Loucy (cell line): ENCODE results near the gene TBC1D1.

Experiments
- H2AFZ ChIP-seq: fragments of 200-600 bp; sonication (generic); 2 replicates; pipeline ENCODE4 v1.6.0; 2016; ENCODE audit warnings: antibody characterized with exemption, mild to moderate bottlenecking, low read length, moderate library complexity
- H3F3A ChIP-seq: fragments of 200-600 bp; 2 replicates; pipeline ENCODE4 v1.6.0; 2016; ENCODE audit warnings: antibody characterized with exemption, low read depth, mild to moderate bottlenecking
- H3K27me3 ChIP-seq: fragments of 200-600 bp; sonication (generic); 2 replicates; pipeline ENCODE4 v1.6.1; 2014; ENCODE audit warnings: low read length, mild to moderate bottlenecking; ENCODE audit not compliant: insufficient read depth, poor library complexity, severe bottlenecking
- H3K36me3 ChIP-seq: fragments of 200-600 bp; sonication (generic); 2 replicates; pipeline ENCODE4 v1.6.1; 2016; ENCODE audit warnings: low read length; ENCODE audit not compliant: insufficient read depth
- H3K4me1 ChIP-seq: fragments of 200-600 bp; sonication (generic); 2 replicates; pipeline ENCODE4 v1.5.1; 2014; ENCODE audit warnings: low read length, mild to moderate bottlenecking; ENCODE audit not compliant: insufficient read depth, poor library complexity, severe bottlenecking
- H3K4me2 ChIP-seq: fragments of 200-600 bp; sonication (generic); 2 replicates; pipeline ENCODE4 v1.6.0; 2014; ENCODE audit warnings: antibody characterized with exemption, low read length, low read depth, mild to moderate bottlenecking; ENCODE audit not compliant: poor library complexity, severe bottlenecking
- H3K4me3 ChIP-seq: fragments of 200-600 bp; sonication (generic); 2 replicates; pipeline ENCODE4 v1.5.1; 2014; ENCODE audit warnings: low read length, mild to moderate bottlenecking, mixed read lengths; ENCODE audit not compliant: poor library complexity, severe bottlenecking
- H3K79me2 ChIP-seq: fragments of 200-600 bp; sonication (generic); 2 replicates; pipeline ENCODE4 v1.6.1; 2014; ENCODE audit warnings: low read length; ENCODE audit not compliant: insufficient read depth
- H3K9ac ChIP-seq: fragments of 200-600 bp; sonication (generic); 2 replicates; pipeline ENCODE4 v1.6.0; 2014; ENCODE audit warnings: mild to moderate bottlenecking, low read depth, low read length, moderate library complexity; ENCODE audit not compliant: poor library complexity, severe bottlenecking
- H3K9me2 ChIP-seq: fragments of 200-600 bp; sonication (generic); replicated peaks from 2 replicates; pipeline ENCODE4 v1.6.1; 2016; ENCODE audit warnings: low read depth, low read length, mixed read lengths
- H3K9me3 ChIP-seq: fragments of 200-600 bp; sonication (generic); 2 replicates; pipeline ENCODE4 v1.6.1; 2014; ENCODE audit warnings: mild to moderate bottlenecking, antibody characterized with exemption, low read length, low read depth; ENCODE audit not compliant: insufficient read depth
- H4K20me1 ChIP-seq: fragments of 200-600 bp; sonication (generic); 2 replicates; pipeline ENCODE4 v1.6.0; 2014; ENCODE audit warnings: antibody characterized with exemption, low read length, mild to moderate bottlenecking; ENCODE audit not compliant: insufficient read depth, poor library complexity, severe bottlenecking
- CTCF ChIP-seq: fragments of 200-600 bp; sonication (generic); conservative IDR thresholded peaks from 2 replicates; pipeline ENCODE4 v1.5.1; 2014; ENCODE audit warnings: mild to moderate bottlenecking, antibody characterized with exemption, low read length
- EZH2phosphoT487 ChIP-seq: fragments of 200-600 bp; IDR thresholded peaks from 2 replicates; pipeline ENCODE4 v1.6.1; 2018; ENCODE audit warnings: antibody characterized with exemption, mild to moderate bottlenecking, moderate library complexity, borderline replicate concordance

TBC1D1 gene

GRCh38 chr4:37858872-37859271, 32.0 kb upstream of the TBC1D1 start:
- H3F3A ChIP-seq = no peaks in the 10 kb centered on the region
- no peak overlapping the region for H3K4me3 ChIP-seq
- no peaks in the 10 kb centered on the region for H4K20me1 ChIP-seq
- TF ChIP-seq CTCF = no peak
- TF ChIP-seq EZH2phosphoT487 = no peak
- no peak overlapping the region for H3K4me2 ChIP-seq
- no peaks in the 10 kb centered on the region for H3K9me2 ChIP-seq
- peaks cover 64% of the 10 kb centered on the region for H3K36me3 ChIP-seq
- no peak overlapping the region for H2AFZ ChIP-seq
- H3K9me3 ChIP-seq = no peaks in the 10 kb centered on the region
- H3K79me2 ChIP-seq = no peaks in the 10 kb centered on the region
- no peaks in the 10 kb centered on the region for H3K4me1 ChIP-seq
- H3K27me3 ChIP-seq = no peaks in the 10 kb centered on the region
- H3K9ac ChIP-seq = no peak overlapping the region

GRCh38 chr4:37860266-37860665, 30.6 kb upstream of the TBC1D1 start:
- no peaks in the 10 kb centered on the region for H3F3A ChIP-seq
- H3K36me3 ChIP-seq = peaks cover 58% of the 10 kb centered on the region
- H3K4me1 ChIP-seq = peaks cover 4% of the 10 kb centered on the region
- no peaks in the 10 kb centered on the region for H4K20me1 ChIP-seq
- TF ChIP-seq CTCF = no peak
- no peak for TF ChIP-seq EZH2phosphoT487
- H2AFZ ChIP-seq = no peak overlapping the region
- H3K9ac ChIP-seq = no peak overlapping the region
- no peaks in the 10 kb centered on the region for H3K9me2 ChIP-seq
- no peaks in the 10 kb centered on the region for H3K27me3 ChIP-seq
- H3K4me2 ChIP-seq = no peak overlapping the region
- H3K79me2 ChIP-seq = no peaks in the 10 kb centered on the region
- H3K4me3 ChIP-seq = no peak overlapping the region
- H3K9me3 ChIP-seq = no peaks in the 10 kb centered on the region

GRCh38 chr4:37862961-37863360, 27.9 kb upstream of the TBC1D1 start:
- no peaks in the 10 kb centered on the region for H3K27me3 ChIP-seq
- H3K4me2 ChIP-seq = no peak overlapping the region
- H3K79me2 ChIP-seq = no peaks in the 10 kb centered on the region
- peaks cover 4% of the 10 kb centered on the region for H3K4me1 ChIP-seq
- no peaks in the 10 kb centered on the region for H3K9me2 ChIP-seq
- H3K9ac ChIP-seq = no peak overlapping the region
- H3K9me3 ChIP-seq = no peaks in the 10 kb centered on the region
- no peaks in the 10 kb centered on the region for H3F3A ChIP-seq
- H4K20me1 ChIP-seq = no peaks in the 10 kb centered on the region
- TF ChIP-seq EZH2phosphoT487 = no peak
- TF ChIP-seq CTCF = no peak
- H2AFZ ChIP-seq = no peak overlapping the region
- no peak overlapping the region for H3K4me3 ChIP-seq
- peaks cover 55% of the 10 kb centered on the region for H3K36me3 ChIP-seq
